Stimulated activated CD8-positive, alpha-beta memory T cell treated with anti-CD3 and anti-CD28 coated beads, Interleukin-4, amount 100 ng/mL, for 1 hour (primary cell): Measurements from ENCODE around the gene CDKN1A.
A peak's percentile ranks its signal among the peaks of the same experiment; 100 is the strongest.
"Not testable (repeated sequence)": the region's sequence is repeated elsewhere in the genome, so short reads cannot be mapped to it uniquely, and the experiment has no call there.

Experiments
- DNase-seq, 2 donors: peaks; one replicate each; pipeline ENCODE4 v3.0.0-alpha.2; 2020; ENCODE audit warnings: low read depth in 2 of 2, low spot score in 1 of 2

CDKN1A gene

DNA sequence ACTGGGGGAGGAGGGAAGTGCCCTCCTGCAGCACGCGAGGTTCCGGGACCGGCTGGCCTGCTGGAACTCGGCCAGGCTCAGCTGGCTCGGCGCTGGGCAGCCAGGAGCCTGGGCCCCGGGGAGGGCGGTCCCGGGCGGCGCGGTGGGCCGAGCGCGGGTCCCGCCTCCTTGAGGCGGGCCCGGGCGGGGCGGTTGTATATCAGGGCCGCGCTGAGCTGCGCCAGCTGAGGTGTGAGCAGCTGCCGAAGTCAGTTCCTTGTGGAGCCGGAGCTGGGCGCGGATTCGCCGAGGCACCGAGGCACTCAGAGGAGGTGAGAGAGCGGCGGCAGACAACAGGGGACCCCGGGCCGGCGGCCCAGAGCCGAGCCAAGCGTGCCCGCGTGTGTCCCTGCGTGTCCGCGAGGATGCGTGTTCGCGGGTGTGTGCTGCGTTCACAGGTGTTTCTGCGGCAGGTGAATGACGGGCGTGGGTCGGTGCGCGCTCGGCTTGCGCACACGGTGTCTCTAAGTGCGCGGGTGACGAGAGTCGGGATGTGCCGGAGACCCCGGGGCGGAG, at the start of gene CDKN1A:
CDKN1A (plus strand) TSS at position 227 of the 555 bp plus-strand sequence. CDS start 5,388 bp downstream, outside the sequence.
- DNase-seq = peak in 1 of 2 donors; percentile 52

DNA sequence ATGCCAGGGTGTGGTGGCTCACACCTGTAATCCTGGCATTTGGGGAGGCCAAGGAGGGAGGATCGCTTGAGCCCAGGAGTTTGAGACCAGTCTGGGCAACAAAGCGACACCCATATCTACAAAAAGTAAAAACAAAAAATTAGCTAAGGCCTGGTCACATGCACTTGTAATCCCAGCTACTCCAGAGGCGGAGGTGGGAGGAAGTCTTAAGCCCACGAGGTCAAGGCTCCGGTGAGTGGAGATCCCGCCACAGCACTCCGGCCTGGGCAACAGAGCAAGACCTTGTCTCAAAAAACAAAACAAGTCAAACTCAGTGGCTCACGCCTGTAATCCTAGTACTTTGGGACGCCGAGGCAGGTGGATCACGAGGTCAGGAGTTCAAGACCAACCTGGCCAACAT, 48.7 kb upstream of the CDKN1A start:
- DNase-seq = no peak

GRCh38 chr6:36631326-36632011, 47.0 kb upstream of the CDKN1A start:
- DNase-seq = no peak

DNA sequence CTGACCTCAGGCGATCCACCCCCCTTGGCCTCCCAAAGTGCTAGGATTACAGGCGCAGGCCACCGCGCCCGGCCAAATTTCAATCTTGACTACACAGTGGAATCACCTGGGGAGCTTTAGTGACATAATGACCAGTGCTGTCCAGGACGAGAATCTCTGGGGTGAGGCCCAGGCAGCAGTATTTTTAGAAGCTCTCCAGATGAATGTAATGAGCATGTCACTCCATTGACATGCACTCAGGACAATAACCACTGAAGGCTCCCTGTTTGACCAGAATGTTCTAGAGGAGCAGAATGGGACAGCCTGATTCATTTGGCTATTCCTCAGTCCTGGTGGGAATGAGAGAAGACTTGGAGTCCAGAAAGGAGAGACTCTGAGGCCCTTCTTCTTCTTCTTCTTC, 45.1 kb upstream of the CDKN1A start:
- DNase-seq = no peak

GRCh38 chr6:36633915-36634314, 44.6 kb upstream of the CDKN1A start:
- DNase-seq = no peak

DNA sequence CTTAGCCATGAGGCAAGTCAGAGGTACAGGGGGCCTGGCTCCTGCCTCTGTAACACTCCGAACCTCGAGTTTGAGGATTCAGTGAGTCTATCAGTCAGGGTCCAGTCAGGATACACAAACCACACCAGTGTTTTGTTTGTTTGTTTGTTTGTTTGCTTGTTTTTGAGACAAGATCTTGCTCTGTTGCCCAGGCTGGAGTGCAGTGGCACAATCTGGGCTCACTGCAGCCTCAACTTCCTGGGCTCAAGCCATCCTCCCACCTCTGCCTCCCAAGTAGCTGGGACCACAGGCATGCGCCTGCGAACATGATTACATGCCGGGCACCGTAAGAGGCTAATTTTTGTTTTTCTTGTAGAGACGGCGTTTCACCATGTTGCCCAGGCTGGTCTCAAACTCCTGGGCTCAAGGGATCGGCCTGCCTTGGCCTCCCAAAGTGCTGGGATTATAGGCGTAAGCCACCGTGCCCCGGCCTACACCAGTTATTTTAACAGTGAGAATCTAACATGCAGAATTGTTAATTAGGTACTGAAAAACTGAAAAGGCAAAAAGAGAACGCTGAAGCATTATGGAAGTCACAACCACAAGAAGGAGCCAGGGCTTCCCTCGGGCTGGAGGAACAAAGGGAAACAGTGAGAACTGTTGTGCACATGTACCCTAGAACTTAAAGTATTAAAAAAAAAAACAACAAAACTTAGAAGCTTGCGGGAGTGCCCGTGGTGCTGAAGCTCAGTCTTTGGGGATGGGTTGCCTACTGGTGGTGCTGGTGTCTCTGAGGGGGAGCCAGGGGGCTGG, 44.0 kb upstream of the CDKN1A start:
- no peak for DNase-seq

DNA sequence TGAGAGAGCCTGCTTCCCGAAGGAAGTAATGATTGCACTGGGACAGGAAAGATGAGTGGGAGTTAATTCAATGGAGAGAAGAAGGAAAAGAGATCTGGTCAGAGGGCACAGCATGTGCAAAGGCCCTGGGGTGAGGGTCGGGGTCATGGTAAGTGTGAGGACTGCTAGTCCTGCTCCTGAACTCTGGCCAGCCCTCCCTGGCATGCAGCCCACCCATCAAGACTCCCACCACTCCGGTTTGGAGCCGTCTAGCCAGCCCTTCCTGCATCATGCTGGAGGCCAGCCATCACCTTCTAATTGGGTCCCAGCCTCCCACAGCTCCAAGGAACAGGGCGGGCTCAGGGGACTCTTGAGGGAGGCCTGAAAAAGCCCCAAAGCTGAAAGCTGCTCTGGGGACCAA, 42.2 kb upstream of the CDKN1A start:
- no peak for DNase-seq

DNA sequence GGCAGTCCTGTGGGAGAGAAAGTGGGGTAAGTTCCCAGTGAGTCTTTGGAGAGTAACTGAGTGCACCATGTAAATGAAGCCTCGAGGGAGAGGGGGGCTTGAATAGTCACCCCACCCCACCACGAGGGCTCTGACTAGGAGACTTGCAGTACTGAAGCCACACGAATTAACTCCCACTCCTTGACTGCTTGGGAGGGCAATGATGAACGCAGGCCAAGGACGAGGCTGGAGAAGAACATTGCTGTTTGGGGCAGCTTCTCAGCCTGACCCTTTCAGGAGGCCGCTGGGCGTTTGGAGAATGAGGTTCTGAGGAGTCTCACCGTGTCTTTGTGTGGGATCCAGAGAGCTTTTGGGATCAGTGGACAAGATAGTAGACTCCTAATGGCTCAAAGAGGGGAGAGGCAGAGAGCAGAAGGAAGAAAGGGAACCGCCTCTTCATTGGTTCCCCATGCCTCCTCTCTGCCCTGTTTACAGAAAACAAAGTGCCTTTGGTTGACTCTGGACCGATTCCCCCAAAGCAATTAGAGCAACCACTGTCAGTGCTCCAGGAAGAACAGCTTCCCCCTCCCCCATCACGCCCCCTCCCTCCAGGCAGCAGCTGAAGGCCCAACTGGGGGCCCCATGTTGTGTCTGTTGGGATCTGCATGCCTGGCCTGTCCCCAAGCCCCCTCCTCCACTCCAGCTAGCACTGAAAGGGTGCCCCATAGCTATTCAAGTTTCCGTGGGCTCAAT, 41.7 kb upstream of the CDKN1A start:
- no peak for DNase-seq

DNA sequence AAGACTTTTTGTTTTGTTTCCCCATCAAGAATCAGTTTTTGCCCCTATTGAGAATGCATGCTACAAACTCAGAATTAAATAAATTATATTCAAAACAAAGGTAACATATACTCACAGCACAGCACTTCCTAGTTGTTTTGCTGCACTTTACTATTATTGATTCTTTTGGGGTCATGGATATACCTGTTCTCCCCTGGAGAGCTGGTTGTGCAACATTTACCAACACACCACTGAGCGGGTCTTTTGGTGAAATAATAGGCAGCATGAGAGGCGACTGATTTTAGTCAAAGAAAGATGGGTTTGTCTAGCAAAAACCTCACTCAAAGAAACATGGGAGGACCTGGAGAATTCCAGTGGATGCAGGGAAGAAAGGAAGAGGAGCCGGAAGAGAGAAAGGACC, 39.9 kb upstream of the CDKN1A start:
- no peak for DNase-seq

DNA sequence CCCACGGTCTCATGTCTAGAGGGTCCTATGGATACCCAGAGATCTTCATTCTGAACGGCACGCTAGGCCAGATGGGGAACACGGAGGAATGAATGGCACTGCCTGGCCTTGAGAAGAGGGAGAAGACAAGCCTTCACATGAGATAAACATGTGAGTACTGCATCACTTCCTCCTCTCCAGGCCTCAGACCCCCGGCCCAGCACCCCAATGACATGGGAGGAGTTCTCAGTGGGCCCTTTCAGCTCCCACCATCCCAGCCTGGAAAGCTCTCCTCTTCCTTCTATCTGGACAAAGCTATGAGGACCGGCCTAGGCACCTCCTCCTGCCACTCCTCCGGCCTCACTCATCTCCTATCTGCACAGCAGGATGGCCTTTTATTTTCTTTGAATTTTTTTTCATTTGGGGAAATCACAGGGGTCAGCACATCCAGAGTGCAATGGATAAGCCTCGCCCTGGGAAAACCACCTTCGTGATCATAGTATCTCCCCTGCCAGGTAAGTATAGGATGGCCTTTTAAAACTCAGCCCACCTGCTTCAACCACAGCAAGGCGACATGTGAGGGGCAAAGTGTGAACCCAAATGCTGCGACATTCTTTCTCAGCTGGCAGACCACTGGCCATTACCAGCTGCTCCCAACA, 39.2 kb upstream of the CDKN1A start:
- DNase-seq = no peak

DNA sequence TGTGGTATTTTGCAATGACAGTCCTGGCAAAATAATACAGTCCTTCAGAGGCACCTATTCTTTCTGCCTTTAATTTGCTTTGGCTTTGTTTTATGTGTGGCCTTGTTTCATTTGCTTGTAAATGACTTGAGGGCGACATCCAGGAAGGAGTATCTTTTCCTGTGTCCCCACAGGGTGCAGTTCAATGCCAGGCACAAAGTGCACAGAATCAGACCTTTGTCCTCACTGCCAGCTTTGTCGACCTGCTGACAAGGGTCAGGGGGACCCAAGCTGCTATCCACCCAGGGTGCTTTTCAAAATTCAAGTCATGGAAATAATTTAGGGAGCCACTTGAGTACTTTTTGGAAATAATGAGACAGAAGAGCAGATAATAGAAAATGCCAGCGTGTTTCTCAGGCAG, 37.0 kb upstream of the CDKN1A start:
- no peak for DNase-seq

GRCh38 chr6:36642913-36643817, 35.3 kb upstream of the CDKN1A start:
- no peak for DNase-seq

DNA sequence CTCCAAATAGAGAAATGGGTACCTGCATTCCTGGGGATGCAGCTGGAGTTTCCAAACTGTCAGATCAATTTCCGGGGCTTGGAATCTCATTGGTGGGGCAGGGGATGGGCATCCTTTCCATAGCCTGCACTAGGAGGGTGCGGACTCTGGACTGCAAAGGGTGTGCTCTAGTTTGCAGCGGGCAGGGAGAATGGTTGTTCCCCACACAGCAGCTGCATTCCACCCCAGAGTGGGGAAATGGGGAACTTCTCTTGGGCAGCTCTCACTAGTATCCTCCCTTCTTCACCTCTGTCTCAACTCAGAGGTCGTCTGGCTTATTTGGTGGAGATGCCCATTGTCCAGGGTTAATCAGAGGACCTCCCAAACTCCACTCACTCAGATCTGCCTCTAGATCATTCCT, 34.5 kb upstream of the CDKN1A start:
- no peak for DNase-seq

- DNase-seq = no peak
These were observed 29.4 kb upstream of the CDKN1A start for GRCh38 chr6:36649086-36649485.

GRCh38 chr6:36649701-36650484, 28.6 kb upstream of the CDKN1A start:
- DNase-seq = no peak

GRCh38 chr6:36650848-36651478, 27.6 kb upstream of the CDKN1A start:
- no peak for DNase-seq

DNA sequence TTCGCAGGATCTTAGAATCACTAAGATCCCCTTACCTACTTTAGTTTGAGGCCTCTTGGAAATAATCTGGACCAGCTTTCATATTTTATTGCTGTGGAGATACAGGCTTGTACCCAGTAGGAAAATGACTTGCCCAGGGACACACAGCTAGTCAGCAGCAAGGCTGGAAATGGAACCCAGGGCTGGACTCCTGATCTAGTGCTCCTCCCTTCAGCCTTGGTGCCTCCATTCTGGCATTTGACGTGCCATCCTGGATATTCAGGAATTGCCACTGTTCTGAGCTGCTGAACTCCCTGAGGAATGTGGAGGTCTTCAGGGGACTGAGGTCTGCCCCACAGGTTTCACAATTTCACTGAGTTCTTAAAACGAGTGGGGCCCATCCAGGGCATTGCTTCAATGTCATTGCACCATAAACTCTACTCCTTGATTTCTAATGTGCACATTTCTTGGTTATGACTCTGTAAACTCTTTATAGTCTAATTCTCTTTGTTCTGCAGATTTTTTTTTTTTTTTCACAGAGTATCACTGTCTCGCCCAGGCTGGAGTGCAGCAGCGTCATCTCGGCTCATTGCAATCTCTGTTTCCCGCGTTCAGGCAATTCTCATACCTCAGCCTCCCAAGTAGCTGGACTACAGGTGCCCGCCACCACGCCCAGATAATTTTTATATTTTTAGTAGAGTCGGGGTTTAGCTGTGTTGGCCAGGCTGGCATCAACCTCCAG, 26.7 kb upstream of the CDKN1A start:
- DNase-seq = no peak

- DNase-seq = not testable (repeated sequence)
These were observed 24.0 kb upstream of the CDKN1A start for GRCh38 chr6:36654469-36654868.
